ENCODE measurements around the gene HMG20A. TPM values are rescaled to one million over a fixed set of nuclear protein-coding genes. Genes with fewer than 3 reads are reported as not detected.

Gene HMG20A
- total RNA-seq, 4 donors from 2014 or later, result 38.4 to 122 (median 41.6) TPM

DNA sequence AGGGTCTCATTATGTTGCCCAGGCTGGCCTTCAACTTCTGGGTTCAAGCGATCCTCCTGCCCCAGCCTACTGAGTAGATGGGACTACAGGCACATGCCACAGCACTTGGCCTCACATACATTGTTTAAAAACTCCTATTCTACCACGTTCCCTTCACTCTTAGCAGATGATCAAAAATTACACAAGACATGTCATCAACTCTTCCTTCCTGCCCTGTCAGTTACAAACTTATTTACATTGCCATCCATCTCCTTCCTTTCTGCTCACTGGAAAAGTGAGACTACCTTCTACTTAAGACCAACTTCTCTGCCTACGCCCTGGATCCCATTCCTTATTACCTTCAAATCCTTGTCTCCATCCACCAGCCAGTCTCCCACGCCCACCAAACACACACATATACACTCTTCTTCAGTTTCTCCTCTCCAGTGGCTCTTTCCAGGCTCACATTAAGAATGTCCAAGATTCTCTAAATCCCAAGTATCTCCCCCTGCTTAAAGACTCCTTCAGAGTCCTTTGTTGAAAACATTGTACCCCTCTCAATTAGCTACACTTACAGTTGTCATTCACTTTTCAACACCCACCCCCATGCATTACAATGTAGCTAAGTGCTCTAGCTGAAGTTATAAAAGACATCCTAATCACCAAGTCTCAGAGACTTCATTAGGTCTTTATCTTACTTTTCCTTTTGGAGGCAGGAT is 5.1 kb upstream of the HMG20A start:
- H3K36me3 ChIP-seq, result no peaks in the 10 kb centered on the region
- no peak for DNase-seq
- H3K27me3 ChIP-seq, result no peaks in the 10 kb centered on the region
- no peak for TF ChIP-seq POLR2A (IDR thresholded peaks at IDR 0.05)
- TF ChIP-seq, protein P1, sequence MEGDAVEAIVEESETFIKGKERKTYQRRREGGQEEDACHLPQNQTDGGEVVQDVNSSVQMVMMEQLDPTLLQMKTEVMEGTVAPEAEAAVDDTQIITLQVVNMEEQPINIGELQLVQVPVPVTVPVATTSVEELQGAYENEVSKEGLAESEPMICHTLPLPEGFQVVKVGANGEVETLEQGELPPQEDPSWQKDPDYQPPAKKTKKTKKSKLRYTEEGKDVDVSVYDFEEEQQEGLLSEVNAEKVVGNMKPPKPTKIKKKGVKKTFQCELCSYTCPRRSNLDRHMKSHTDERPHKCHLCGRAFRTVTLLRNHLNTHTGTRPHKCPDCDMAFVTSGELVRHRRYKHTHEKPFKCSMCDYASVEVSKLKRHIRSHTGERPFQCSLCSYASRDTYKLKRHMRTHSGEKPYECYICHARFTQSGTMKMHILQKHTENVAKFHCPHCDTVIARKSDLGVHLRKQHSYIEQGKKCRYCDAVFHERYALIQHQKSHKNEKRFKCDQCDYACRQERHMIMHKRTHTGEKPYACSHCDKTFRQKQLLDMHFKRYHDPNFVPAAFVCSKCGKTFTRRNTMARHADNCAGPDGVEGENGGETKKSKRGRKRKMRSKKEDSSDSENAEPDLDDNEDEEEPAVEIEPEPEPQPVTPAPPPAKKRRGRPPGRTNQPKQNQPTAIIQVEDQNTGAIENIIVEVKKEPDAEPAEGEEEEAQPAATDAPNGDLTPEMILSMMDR (IDR thresholded peaks at IDR 0.05), result no peak
- no peak overlapping the region for H3K27ac ChIP-seq
- H3K4me1 ChIP-seq, result peaks cover 0 to 18% (median 5%) of the 10 kb centered on the region in 4 donors
- H3K4me3 ChIP-seq, result no peak overlapping the region
- no peaks in the 10 kb centered on the region for H3K9me3 ChIP-seq

GRCh38 chr15:77416148-77416455 is 4.6 kb upstream of the HMG20A start:
- Histone ChIP-seq H3K27ac (no peak overlapping the region), H3K9me3 (no peaks in the 10 kb centered on the region), H3K27me3 (no peaks in the 10 kb centered on the region), H3K4me3 (no peak overlapping the region), H3K4me1 (peaks cover 0 to 18% (median 5%) of the 10 kb centered on the region in 4 donors), H3K36me3 (no peaks in the 10 kb centered on the region)
- TF ChIP-seq, protein P1 (IDR thresholded peaks at IDR 0.05), result no peak
- TF ChIP-seq POLR2A (IDR thresholded peaks at IDR 0.05), result no peak
- no peak for DNase-seq

DNA sequence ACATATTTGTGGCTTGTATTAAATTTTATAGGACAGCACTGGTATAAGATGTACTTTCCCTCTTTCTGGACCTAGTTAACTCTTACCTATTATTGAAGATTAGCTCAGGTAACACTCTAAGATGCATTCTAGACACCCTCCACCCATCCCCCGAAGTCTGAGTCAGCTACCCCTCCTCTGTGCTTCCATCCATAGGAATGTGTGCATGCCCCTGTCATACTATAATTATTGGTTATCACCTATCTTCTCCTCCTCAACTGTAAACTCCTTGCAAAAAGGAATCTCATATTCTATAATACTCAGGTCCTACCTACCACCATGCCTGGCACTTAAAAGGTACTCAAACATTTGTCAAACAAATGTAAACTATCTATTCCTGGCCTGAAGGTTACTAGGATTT is 3.7 kb upstream of the HMG20A start:
- Histone ChIP-seq H3K4me1 (peaks cover 0 to 26% (median 8%) of the 10 kb centered on the region in 4 donors), H3K36me3 (no peaks in the 10 kb centered on the region), H3K27me3 (no peaks in the 10 kb centered on the region), H3K4me3 (no peak overlapping the region), H3K27ac (no peak overlapping the region), H3K9me3 (no peaks in the 10 kb centered on the region)
- no peak for DNase-seq
- TF ChIP-seq, protein P1 (IDR thresholded peaks at IDR 0.05), result no peak
- no peak for TF ChIP-seq POLR2A (IDR thresholded peaks at IDR 0.05)

DNA sequence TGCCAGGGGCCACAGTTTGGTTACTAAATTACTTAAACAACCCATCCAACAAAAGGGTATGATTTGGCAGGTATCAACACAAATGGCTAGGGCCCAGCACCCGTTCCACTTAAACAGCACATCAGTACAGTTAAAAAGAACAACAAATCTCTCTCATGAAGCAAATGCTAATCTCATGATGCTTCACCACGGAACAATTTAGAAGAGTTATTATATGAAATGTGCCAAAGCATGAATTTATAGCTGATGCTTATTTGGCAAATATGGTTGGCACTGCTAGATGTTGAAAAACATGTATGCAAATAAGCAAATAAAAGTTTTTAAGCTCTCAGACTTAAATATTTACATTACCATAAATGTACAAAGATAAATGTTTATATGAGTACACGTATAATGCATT is 3.1 kb upstream of the HMG20A start:
- Histone ChIP-seq H3K4me1 (peaks cover 0 to 31% (median 10%) of the 10 kb centered on the region in 4 donors), H3K36me3 (no peaks in the 10 kb centered on the region), H3K27me3 (no peaks in the 10 kb centered on the region), H3K9me3 (no peaks in the 10 kb centered on the region), H3K27ac (peak overlapping the region in 1 of 4 donors; percentile 3), H3K4me3 (no peak overlapping the region)
- TF ChIP-seq POLR2A (IDR thresholded peaks at IDR 0.05), result no peak
- TF ChIP-seq, protein P1 (IDR thresholded peaks at IDR 0.05), result no peak
- DNase-seq, result no peak

- Histone ChIP-seq H3K4me3 (peak overlapping the region; percentile 87 to 95 (median 92)), H3K27me3 (no peaks in the 10 kb centered on the region), H3K27ac (peak overlapping the region in 3 of 4 donors; percentile 95 to 98 (median 96)), H3K4me1 (peaks cover 0 to 39% (median 12%) of the 10 kb centered on the region in 4 donors), H3K9me3 (no peaks in the 10 kb centered on the region), H3K36me3 (no peaks in the 10 kb centered on the region)
- TF ChIP-seq POLR2A (IDR thresholded peaks at IDR 0.05), result no peak
- TF ChIP-seq, protein P1 (IDR thresholded peaks at IDR 0.05), result no peak
- no peak for DNase-seq
These were observed 2.2 kb upstream of the HMG20A start for GRCh38 chr15:77418391-77418965.

Measured in Peyer's patch (tissue), 4 donors.